Calu3 (cell line): ENCODE results near the gene WBP4. TPM values are rescaled to one million over a fixed set of nuclear protein-coding genes. Genes with fewer than 3 reads are reported as not detected.

Experiments
- BruUV-seq: library from RNA; stranded (reverse); fragments of 400-500 nt; replicated peaks from 2 replicates; lab custom pipeline; 2021; lab: Mats Ljungman, UMichigan
- CTCF ChIA-PET: fragments of 300-600 bp; sonication (Branson Sonifier 250); formaldehyde crosslinking; loops from one replicate; lab custom pipeline; 2022; ENCODE audit warnings: antibody characterized with exemption; lab: Charles Lee
- DNase-seq: peaks from one replicate; pipeline ENCODE4 v3.0.0; 2022
- H3K27ac Mint-ChIP-seq: one replicate; pipeline ENCODE4 v1.8.0; 2022; ENCODE audit warnings: mixed read lengths; ENCODE audit not compliant: unreplicated experiment
- H3K27me3 Mint-ChIP-seq: one replicate; pipeline ENCODE4 v1.8.0; 2022; ENCODE audit warnings: mixed read lengths; ENCODE audit not compliant: unreplicated experiment
- H3K36me3 Mint-ChIP-seq: one replicate; pipeline ENCODE4 v1.8.0; 2022; ENCODE audit warnings: mild to moderate bottlenecking, moderate library complexity, mixed read lengths; ENCODE audit not compliant: insufficient read depth, unreplicated experiment
- H3K4me1 Mint-ChIP-seq: one replicate; pipeline ENCODE4 v1.8.0; 2022; ENCODE audit warnings: mild to moderate bottlenecking, low read depth, mixed read lengths; ENCODE audit not compliant: unreplicated experiment
- H3K4me3 Mint-ChIP-seq: one replicate; pipeline ENCODE4 v1.8.0; 2022; ENCODE audit warnings: mild to moderate bottlenecking, low read depth, moderate library complexity, mixed read lengths; ENCODE audit not compliant: unreplicated experiment
- H3K9me3 Mint-ChIP-seq: one replicate; pipeline ENCODE4 v1.8.0; 2022; ENCODE audit warnings: low read depth, mixed read lengths; ENCODE audit not compliant: unreplicated experiment
- CTCF ChIP-seq: fragments of 200-600 bp; IDR thresholded peaks from one replicate; pipeline ENCODE4 v1.8.0; 2022; ENCODE audit warnings: antibody characterized with exemption; ENCODE audit not compliant: unreplicated experiment
- intact Hi-C: fragments of 100-400 bp; cut with micrococcal nuclease; formaldehyde crosslinking; loops from one replicate; pipeline ENCODE4 v1.10.0; 2022; ENCODE audit not compliant: unreplicated experiment
- total RNA-seq: library from RNA; stranded (reverse); gene quantifications from 2 replicates; pipeline ENCODE4 v1.2.3, GENCODE V29; 2022

The WBP4 gene
- total RNA-seq, 1 experiment from 2014 or later, result 7.2 TPM

- Mint-ChIP-seq H3K27me3 (no peaks in the 10 kb centered on the region), H3K4me1 (peaks cover 5% of the 10 kb centered on the region), H3K27ac (peak overlapping the region; percentile 93), H3K36me3 (peaks cover 24% of the 10 kb centered on the region), H3K9me3 (no peaks in the 10 kb centered on the region), H3K4me3 (peak overlapping the region; percentile 67)
- CTCF ChIA-PET, result interaction anchor here (0.9 to 1.0 kb wide), 3 partner anchors 16 to 45 kb away, joined by 3 to 9 read pairs (median 3); no protein-coding TSS in a partner anchor
- intact Hi-C loops, result loop anchor here (2.0 to 5.0 kb wide), 3 partner anchors 25 to 47 kb away; no protein-coding TSS in a partner anchor
- no peak for DNase-seq
- BruUV-seq, result no TSS peak
- TF ChIP-seq CTCF, result no peak
Measured at GRCh38 chr13:41019578-41020347, 41.5 kb upstream of the WBP4 start.

GRCh38 chr13:41025518-41025917 lies 35.8 kb upstream of the WBP4 start:
- no peak for DNase-seq
- no peaks in the 10 kb centered on the region for H3K27me3 Mint-ChIP-seq
- H3K4me1 Mint-ChIP-seq, result peaks cover 19% of the 10 kb centered on the region
- no peaks in the 10 kb centered on the region for H3K36me3 Mint-ChIP-seq
- H3K9me3 Mint-ChIP-seq, result no peaks in the 10 kb centered on the region
- intact Hi-C loops, result no loop called here
- H3K27ac Mint-ChIP-seq, result no peak overlapping the region
- no peak for TF ChIP-seq CTCF
- H3K4me3 Mint-ChIP-seq, result no peak overlapping the region
- no TSS peak for BruUV-seq
- CTCF ChIA-PET, result no interaction called here

- no peak for DNase-seq
- no TSS peak for BruUV-seq
- intact Hi-C loops, result no loop called here
- no peak overlapping the region for H3K4me3 Mint-ChIP-seq
- H3K36me3 Mint-ChIP-seq, result no peaks in the 10 kb centered on the region
- no peaks in the 10 kb centered on the region for H3K27me3 Mint-ChIP-seq
- no peak overlapping the region for H3K27ac Mint-ChIP-seq
- TF ChIP-seq CTCF, result no peak
- H3K4me1 Mint-ChIP-seq, result peaks cover 19% of the 10 kb centered on the region
- CTCF ChIA-PET, result no interaction called here
- no peaks in the 10 kb centered on the region for H3K9me3 Mint-ChIP-seq
Measured at GRCh38 chr13:41026788-41027187, 34.5 kb upstream of the WBP4 start.

- no peak for DNase-seq
- H3K27me3 Mint-ChIP-seq, result no peaks in the 10 kb centered on the region
- no peaks in the 10 kb centered on the region for H3K9me3 Mint-ChIP-seq
- H3K36me3 Mint-ChIP-seq, result no peaks in the 10 kb centered on the region
- TF ChIP-seq CTCF, result no peak
- H3K4me1 Mint-ChIP-seq, result peaks cover 19% of the 10 kb centered on the region
- CTCF ChIA-PET, result no interaction called here
- intact Hi-C loops, result no loop called here
- H3K4me3 Mint-ChIP-seq, result no peak overlapping the region
- H3K27ac Mint-ChIP-seq, result no peak overlapping the region
- no TSS peak for BruUV-seq
Measured at GRCh38 chr13:41028051-41028450, 33.3 kb upstream of the WBP4 start.
